Neural crest cell (in vitro differentiated cells): ENCODE results near the gene DNAH11. TPM values are rescaled to one million over a fixed set of nuclear protein-coding genes. Genes with fewer than 3 reads are reported as not detected.

ENCODE experiments used
- DNase-seq: peaks from one replicate; pipeline ENCODE4 v3.0.0; 2021; ENCODE audit warnings: low read depth, mixed read lengths, low spot score
- H3K27ac Mint-ChIP-seq: one replicate; pipeline ENCODE4 v1.8.0; 2021; ENCODE audit warnings: mild to moderate bottlenecking, mixed read lengths; ENCODE audit not compliant: unreplicated experiment
- H3K27me3 Mint-ChIP-seq: 2 replicates; pipeline ENCODE4 v1.8.0; 2021; ENCODE audit warnings: low read depth, mild to moderate bottlenecking, mixed read lengths
- H3K36me3 Mint-ChIP-seq: 2 replicates; pipeline ENCODE4 v1.8.0; 2021; ENCODE audit warnings: low read depth, mild to moderate bottlenecking, mixed read lengths
- H3K4me1 Mint-ChIP-seq: 2 replicates; pipeline ENCODE4 v1.8.0; 2021; ENCODE audit warnings: mixed read lengths
- H3K4me3 Mint-ChIP-seq: one replicate; pipeline ENCODE4 v1.8.0; 2021; ENCODE audit warnings: mild to moderate bottlenecking, mixed read lengths
- H3K9me3 Mint-ChIP-seq: 2 replicates; pipeline ENCODE4 v1.8.0; 2021; ENCODE audit warnings: mixed read lengths
- CTCF ChIP-seq: fragments of 200-600 bp; sonication (generic); conservative IDR thresholded peaks from 2 replicates; pipeline ENCODE4 v1.5.0; 2021; ENCODE audit warnings: antibody characterized with exemption, mild to moderate bottlenecking
- total RNA-seq: library from RNA; stranded (reverse); gene quantifications from 2 replicates; pipeline ENCODE4 v1.2.1, GENCODE V29; 2021

Gene DNAH11
- total RNA-seq, 1 donor from 2014 or later = 0.63 TPM

- no peak for TF ChIP-seq CTCF
- Mint-ChIP-seq H3K4me3 (no peak overlapping the region), H3K27ac (no peak overlapping the region), H3K27me3 (no peaks in the 10 kb centered on the region), H3K4me1 (no peaks in the 10 kb centered on the region), H3K9me3 (peaks cover 14% of the 10 kb centered on the region), H3K36me3 (peaks cover 72% of the 10 kb centered on the region)
- no peak for DNase-seq
Observed at GRCh38 chr7:21504021-21504420, 38.8 kb upstream of the DNAH11 start.

- Mint-ChIP-seq H3K36me3 (peaks cover 67% of the 10 kb centered on the region), H3K4me3 (no peak overlapping the region), H3K9me3 (peaks cover 3% of the 10 kb centered on the region), H3K4me1 (no peaks in the 10 kb centered on the region), H3K27ac (no peak overlapping the region), H3K27me3 (no peaks in the 10 kb centered on the region)
- DNase-seq = peak; percentile 11
- peak; percentile 68 for TF ChIP-seq CTCF
Observed at GRCh38 chr7:21507627-21508343, 35.1 kb upstream of the DNAH11 start.

- H3K27me3 Mint-ChIP-seq = no peaks in the 10 kb centered on the region
- no peak for DNase-seq
Observed at GRCh38 chr7:21508538-21508937, 34.3 kb upstream of the DNAH11 start.

GRCh38 chr7:21514062-21514461 is 28.8 kb upstream of the DNAH11 start:
- Mint-ChIP-seq H3K27me3 (no peaks in the 10 kb centered on the region), H3K9me3 (no peaks in the 10 kb centered on the region), H3K4me1 (no peaks in the 10 kb centered on the region), H3K27ac (no peak overlapping the region), H3K4me3 (no peak overlapping the region), H3K36me3 (peaks cover 23% of the 10 kb centered on the region)
- DNase-seq = no peak
- no peak for TF ChIP-seq CTCF

More at GRCh38 chr7:21508538-21508937, 34.3 kb upstream of the DNAH11 start:
- peaks cover 62% of the 10 kb centered on the region for H3K36me3 Mint-ChIP-seq
- no peaks in the 10 kb centered on the region for H3K4me1 Mint-ChIP-seq
- TF ChIP-seq CTCF = no peak
- H3K9me3 Mint-ChIP-seq = peaks cover 3% of the 10 kb centered on the region
- H3K4me3 Mint-ChIP-seq = no peak overlapping the region
- no peak overlapping the region for H3K27ac Mint-ChIP-seq

- Mint-ChIP-seq H3K9me3 (peaks cover 12% of the 10 kb centered on the region), H3K27ac (no peak overlapping the region), H3K4me1 (no peaks in the 10 kb centered on the region), H3K36me3 (peaks cover 3% of the 10 kb centered on the region), H3K27me3 (peaks cover 2% of the 10 kb centered on the region), H3K4me3 (no peak overlapping the region)
- no peak for TF ChIP-seq CTCF
- DNase-seq = no peak
Observed at GRCh38 chr7:21524680-21525079, 18.2 kb upstream of the DNAH11 start.
